Amygdala (tissue), 56 donors: ENCODE results near the gene SALL4.
A peak's percentile ranks its signal among the peaks of the same experiment; 100 is the strongest.
"Not testable (repeated sequence)": the region's sequence is repeated elsewhere in the genome, so short reads cannot be mapped to it uniquely, and the experiment has no call there.

Experiments used
- DNase-seq, 56 donors: peaks; one replicate each; lab custom pipeline; 2025; lab: John Stamatoyannopoulos, UW

The SALL4 gene

GRCh38 chr20:51740308-51740707, 62.0 kb downstream of the SALL4 start:
- DNase-seq: not testable (repeated sequence)

- peak in 6 of 56 donors; percentile 5 to 43 (median 20) for DNase-seq
Observed at GRCh38 chr20:51739722-51740249, 62.5 kb downstream of the SALL4 start.

GRCh38 chr20:51738877-51739447, 63.4 kb downstream of the SALL4 start:
- DNase-seq: no peak

- not testable (repeated sequence) for DNase-seq
Observed at GRCh38 chr20:51738261-51738660, 64.1 kb downstream of the SALL4 start.

- no peak for DNase-seq
Observed at GRCh38 chr20:51736947-51737346, 65.4 kb downstream of the SALL4 start.

- peak in 3 of 56 donors; percentile 2 to 33 (median 11) for DNase-seq
Observed at GRCh38 chr20:51735728-51736600, 66.4 kb downstream of the SALL4 start.

GRCh38 chr20:51734876-51735720, 67.2 kb downstream of the SALL4 start:
- no peak for DNase-seq

- no peak for DNase-seq
Observed at GRCh38 chr20:51733070-51733469, 69.3 kb downstream of the SALL4 start.
